A549 (cell line): ENCODE measurements around the gene FHAD1.

Experiments
- CEBPB ChIP-seq, 2 experiments: fragments of >200 bp in 1 of 2; sonication (Bioruptor Twin) in 1 of 2; formaldehyde crosslinking in 1 of 2; IDR thresholded peaks; 2 replicates each; pipeline ENCODE4 v1.6.1; 2012 to 2016
- HES2 ChIP-seq: fragments of >200 bp; sonication (Bioruptor Twin); formaldehyde crosslinking; IDR thresholded peaks from 2 replicates; pipeline ENCODE4 v1.6.1; 2016
- JUNB ChIP-seq: fragments of >200 bp; sonication (Bioruptor Twin); formaldehyde crosslinking; IDR thresholded peaks from 2 replicates; pipeline ENCODE4 v1.6.1; 2016
- POLR2A ChIP-seq: IDR thresholded peaks from 2 replicates; pipeline ENCODE4 v1.6.1; 2012; ENCODE audit warnings: mild to moderate bottlenecking, low read length
- TP53 ChIP-seq: fragments of 250-450 bp; sonication (Bioruptor Pico); IDR thresholded peaks from 2 replicates; pipeline ENCODE4 v1.5.0; 2021; ENCODE audit warnings: mild to moderate bottlenecking, moderate library complexity

DNA sequence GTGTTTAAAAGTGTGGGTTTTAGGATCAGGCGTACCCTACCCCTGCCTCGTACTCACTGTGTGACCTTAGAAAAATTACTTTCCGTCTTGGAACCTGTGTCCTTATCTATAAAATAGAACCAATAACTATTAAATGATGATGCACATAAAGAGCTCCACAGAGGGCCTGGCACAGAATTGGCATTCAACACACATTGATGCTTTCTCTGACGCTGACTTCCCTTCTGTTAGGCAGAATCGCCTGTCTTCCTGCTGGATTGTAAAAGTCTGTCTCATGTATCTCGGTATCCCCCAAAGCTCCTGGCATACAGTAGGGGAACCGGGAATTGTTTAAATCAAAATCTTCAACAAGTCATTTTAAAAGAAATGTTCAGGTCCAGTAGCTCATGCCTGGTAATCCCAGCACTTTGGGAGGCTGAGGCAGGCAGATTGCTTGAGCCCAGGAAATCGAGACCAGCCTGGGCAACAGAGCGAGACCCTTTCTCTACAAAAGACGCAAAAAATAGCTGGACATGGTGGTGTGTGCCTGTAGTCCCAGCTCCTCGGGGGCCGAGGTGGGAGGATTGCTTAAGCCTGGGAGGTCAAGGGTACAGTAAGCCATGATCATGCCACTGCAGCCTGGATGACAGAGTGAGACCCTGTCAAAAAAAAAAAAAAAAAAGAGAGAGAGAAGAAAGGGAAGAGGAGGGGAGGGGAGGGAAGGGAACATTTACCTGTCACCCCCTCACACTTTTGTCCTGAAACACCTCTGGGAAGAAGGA lies 41.3 kb upstream of the FHAD1 start:
- TF ChIP-seq TP53 (CRISPR knock-in tag) (no peak), HES2 (no peak), POLR2A (no peak), JUNB (no peak), CEBPB (IDR thresholded peaks at IDR 0.05) (no peak)
